Stimulated activated naive CD8-positive, alpha-beta T cell treated with anti-CD3 and anti-CD28 coated beads, Interleukin-15, Interleukin-2, amounts not matched to agents 100 U/mL and 50 U/mL, for 24 hours (primary cell): ENCODE results near the gene TCP11L1.
A peak's percentile ranks its signal among the peaks of the same experiment; 100 is the strongest.
"Not testable (repeated sequence)": the region's sequence is repeated elsewhere in the genome, so short reads cannot be mapped to it uniquely, and the experiment has no call there.

Experiments
- ATAC-seq: fragments of 150-1000 bp; cut with Tn5 transposase; one replicate; pipeline ENCODE4 v1.10.0; 2021
- DNase-seq: peaks from one replicate; pipeline ENCODE4 v3.0.0; 2021

The TCP11L1 gene

DNA sequence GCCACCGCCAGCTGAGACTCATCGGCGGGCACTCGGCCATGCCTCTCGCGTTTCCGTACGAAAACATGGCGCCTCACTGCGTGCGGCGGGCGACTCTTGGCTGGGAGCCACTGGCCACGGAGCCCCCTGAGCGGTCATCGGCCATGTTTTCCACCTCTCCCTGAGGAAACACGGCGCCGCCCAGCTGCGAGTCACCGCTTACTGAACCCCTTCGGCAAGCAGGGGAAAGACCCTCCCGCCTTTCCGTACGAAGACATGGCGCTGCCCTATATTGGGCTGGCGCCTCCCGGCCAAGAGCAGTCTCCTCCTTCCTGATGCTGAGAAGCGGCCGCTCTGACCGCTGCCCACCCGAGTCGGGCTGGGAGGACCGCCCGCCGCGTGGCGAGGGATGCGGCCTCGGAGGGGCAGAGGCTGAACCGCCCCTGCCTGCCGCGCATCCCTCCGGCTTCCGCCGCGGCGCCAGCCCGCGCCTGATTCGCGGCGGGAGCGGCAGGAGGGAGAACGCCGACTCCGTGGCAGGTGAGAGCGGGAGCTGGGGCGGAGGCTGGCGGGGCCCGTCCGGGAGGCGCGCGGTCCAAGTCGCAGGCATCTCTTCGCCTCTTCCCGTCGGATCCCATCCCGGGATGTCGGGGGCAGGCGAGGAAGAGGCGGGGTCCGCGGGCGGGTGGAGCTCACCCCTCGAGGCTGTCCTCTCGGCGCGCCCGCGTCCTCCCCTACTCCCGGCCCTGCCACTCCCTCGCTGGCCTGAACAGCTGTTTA, at the start of gene TCP11L1:
TSS of gene TCP11L1 (plus strand) at position 299 of the 759 bp plus-strand sequence. CDS start 4,202 bp downstream, outside the sequence.
- ATAC-seq: peak; percentile 65
- peak; percentile 85 for DNase-seq

DNA sequence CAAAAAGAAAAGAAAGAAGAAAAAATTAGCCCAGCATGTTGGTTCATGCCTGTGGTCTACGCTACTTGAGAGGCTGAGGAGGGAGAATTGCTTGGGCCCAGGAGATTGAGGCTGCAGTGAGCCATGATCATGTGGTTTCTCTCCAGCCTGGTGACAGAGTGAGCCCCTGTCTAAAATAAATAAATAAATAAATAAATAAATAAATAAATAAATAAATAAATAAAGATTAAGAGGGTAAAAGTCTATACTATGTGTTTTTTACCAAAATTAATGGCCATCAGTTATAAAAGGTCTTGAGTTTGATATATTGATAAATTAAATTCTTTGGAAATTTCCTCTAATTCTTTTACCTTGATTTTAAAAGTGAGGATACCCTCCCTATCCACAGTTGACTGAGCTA, 48.9 kb upstream of the TCP11L1 start:
- DNase-seq: no peak
- ATAC-seq: no peak

GRCh38 chr11:32991427-32991826, 47.9 kb upstream of the TCP11L1 start:
- ATAC-seq: no peak
- no peak for DNase-seq

DNA sequence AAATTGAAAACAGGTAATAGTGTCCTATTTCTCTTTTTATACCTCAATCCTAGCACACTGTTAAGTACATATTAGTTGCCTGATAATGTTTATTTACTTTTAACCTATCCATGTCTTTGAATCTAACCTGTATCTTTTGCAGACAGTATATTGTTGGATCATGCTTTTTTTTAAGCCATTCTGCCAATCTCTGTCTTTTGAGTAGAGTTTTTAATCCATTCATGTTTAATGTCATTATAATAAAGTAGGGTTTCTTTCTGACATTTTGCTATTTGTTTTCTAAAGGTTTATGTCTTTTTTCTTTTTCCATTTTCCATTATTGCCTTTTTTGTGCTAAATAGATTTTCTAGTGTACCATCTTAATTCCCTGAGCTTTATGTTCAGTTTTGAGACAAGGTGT, 47.5 kb upstream of the TCP11L1 start:
- no peak for DNase-seq
- no peak for ATAC-seq

DNA sequence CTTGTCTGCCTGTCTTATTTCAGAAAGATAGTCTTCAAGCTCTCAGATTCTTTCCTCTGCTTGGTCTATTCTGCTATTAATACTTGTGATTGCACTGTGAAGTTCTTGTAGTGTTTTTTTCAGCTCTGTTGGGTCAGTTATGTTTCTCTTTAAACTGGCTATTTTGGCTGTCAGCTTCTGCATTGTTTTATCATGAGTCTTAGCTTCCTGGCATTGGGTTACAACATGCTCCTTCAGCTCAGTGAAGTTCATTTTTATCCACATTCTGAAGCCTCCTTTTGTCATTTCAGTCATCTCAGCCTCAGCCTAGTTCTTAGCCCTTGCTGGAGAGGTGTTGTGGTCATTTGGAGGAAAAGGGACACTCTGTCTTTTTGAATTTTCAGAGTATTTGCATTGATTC, 39.2 kb upstream of the TCP11L1 start:
- ATAC-seq (no peak), DNase-seq (no peak)

GRCh38 chr11:33001281-33001680, 38.1 kb upstream of the TCP11L1 start:
- no peak for DNase-seq
- no peak for ATAC-seq

- ATAC-seq (no peak), DNase-seq (no peak)
Measured at GRCh38 chr11:33001751-33002542, 37.4 kb upstream of the TCP11L1 start.

GRCh38 chr11:33005175-33005574, 34.2 kb upstream of the TCP11L1 start:
- peak; percentile 78 for ATAC-seq
- DNase-seq: no peak

GRCh38 chr11:33006010-33006409, 33.4 kb upstream of the TCP11L1 start:
- ATAC-seq (no peak), DNase-seq (no peak)

- DNase-seq (no peak), ATAC-seq (no peak)
Measured at GRCh38 chr11:33013755-33014154, 25.6 kb upstream of the TCP11L1 start.

DNA sequence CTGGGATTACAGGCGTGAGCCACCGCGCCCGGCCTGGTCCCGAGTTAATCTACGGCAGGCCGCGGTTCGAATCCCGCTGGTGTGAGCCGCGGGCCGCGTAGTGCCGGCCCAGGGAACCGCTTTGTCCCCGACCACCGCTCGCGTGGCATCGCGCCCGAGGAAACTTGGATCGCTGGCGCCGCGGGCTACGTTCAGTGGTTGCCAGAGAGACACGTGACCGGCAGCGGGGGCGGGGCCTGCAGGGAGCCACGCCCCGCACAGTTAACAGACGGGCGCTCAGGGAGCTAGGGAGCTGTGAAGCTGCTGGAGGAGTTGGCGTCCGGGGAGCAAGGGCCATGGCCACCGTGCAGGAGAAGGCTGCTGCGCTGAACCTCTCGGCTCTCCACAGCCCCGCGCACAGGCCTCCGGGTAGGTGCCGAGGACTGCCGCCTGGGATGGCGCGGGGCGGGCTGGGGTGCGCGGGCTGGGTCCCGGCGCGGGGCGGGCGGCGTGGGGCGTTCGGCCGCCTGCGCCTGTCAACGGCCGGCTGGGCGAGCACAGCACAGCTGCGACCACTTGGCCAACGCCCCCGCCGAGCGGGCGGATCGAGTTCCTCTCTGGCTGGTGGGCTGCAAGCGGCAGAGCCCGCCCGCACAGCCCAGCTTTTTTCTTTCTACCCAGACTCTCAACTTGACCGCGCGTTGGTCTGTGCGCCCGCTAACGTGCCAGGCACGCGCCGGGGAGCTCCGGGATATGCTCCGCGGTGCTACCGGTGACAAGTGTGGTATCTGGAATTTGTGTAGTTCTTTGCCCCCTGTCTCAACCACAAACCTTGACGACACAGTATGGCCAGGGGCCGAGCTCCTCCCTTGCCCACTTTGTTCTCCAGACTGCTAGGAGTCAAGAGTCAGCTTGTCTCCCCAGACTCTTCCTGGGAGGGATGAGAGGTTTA, 23.5 kb upstream of the TCP11L1 start, which contains the start of gene DEPDC7:
TSS of gene DEPDC7 (plus strand) at position 258 of the 931 bp plus-strand sequence. CDS start at position 336, 78 bp downstream.
- peak; percentile 86 for DNase-seq
- peak; percentile 80 for ATAC-seq

DNA sequence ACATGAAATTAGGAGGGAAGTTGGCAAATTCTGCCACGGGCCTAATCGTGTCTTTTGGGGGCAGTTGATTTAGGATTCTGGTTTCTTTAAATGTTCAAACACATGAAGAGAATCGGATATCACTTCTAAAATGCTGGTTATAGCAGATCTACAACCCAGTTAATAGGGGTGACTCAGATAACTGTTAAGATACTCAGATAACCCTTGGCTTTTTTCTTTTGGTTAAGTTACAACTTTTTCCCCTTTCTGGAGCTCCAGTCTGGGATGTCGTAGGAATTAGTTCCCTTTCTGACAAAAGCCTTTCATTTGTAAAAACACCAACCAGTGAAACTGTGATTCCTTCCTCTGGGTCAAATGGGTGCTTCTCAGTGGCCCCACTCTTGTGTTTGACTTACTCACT, 22.7 kb upstream of the TCP11L1 start:
- ATAC-seq (no peak), DNase-seq (no peak)

DNA sequence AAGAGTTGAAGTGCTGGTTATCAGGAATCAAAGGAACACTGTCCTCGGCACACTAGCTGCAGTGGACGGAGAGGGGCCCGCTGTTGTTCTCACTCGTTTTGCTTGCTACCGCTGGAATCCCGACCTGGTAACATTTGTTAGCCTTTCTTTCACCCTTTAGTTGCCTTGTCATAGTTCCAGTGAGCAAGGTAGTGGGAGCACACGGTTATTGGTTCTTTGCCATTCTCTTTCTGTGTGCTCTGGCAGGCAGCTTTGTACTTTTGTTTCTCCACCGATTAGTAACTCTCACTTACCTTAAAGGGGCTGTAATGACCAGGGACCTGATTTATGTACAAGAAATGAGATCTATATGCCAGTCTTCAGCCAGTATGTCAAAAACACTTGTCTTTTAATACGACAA, 21.9 kb upstream of the TCP11L1 start:
- ATAC-seq: no peak
- no peak for DNase-seq

GRCh38 chr11:33017965-33018364, 21.4 kb upstream of the TCP11L1 start:
- DNase-seq: no peak
- no peak for ATAC-seq

DNA sequence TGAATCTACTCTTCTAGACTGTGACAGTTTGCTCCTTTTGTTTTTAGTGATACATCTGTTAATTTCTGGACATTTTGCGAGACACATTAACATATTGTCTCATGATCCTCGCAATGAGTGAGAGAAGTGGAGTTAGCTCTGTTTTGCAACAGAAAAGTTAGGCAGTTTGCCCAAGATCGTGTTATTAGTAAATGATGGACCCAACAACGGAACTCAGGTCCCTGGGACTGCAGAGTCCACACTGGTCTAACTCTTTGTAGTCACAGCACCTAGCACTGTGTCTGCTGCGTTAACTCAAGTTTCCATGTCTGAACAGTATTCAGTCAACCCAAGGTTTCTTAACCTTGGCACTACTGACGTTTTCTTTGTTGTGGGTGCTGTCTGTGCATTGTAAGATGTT, 20.5 kb upstream of the TCP11L1 start:
- ATAC-seq (no peak), DNase-seq (no peak)

DNA sequence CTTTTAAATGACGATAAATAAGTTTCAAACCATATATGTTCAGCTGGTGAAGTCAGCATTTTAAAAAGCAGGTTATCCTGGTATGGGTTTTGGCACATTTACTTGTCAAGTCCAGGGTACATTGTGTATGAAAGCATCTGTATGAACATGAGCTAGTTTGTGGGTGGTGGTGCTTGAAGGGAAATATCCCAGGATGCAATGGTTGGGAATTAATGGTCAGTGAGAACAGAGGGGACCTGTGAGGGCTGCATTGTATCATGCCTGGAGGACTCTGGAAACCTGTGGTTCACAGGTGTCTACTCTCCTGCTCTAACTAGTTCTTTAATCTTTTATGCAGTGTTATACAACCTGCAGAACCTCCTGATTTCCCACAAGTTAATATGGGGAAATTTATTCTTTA, 17.9 kb upstream of the TCP11L1 start:
- no peak for ATAC-seq
- no peak for DNase-seq

DNA sequence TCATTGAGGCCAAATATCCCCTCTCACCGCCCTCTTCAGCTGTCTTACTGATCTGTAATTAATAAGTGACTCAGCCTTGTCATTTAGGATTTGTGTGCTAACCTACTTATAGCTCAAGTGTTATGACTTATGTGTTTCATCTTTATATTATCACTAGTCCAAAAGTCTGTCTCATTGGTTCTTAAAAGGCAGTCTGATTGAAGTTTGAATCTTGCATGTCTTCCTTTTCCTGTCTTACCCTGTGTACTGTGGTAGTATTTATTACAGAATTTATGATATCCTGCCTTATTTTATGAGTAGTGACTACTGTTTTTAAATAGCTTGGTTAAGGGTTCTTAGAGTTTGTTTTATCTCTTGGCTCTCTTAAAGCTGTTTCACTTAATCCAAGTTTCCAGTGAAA, 17.4 kb upstream of the TCP11L1 start:
- ATAC-seq (no peak), DNase-seq (no peak)

DNA sequence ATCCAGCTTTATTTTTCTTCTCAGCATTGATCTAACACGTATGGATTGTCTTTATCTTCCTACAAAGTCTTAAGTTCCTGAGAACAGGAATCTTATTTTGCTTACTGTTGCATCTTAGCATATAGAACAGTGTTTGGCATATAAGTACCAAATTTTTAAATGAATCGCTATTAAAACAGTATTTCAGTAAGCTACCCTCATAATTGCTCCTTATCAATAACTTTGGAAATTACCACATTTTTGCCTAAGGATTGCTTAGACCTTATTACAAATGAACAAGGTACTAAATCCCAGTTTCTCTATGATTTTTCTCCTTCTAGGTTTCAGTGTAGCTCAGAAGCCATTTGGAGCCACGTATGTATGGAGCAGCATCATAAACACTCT, 14.0 kb upstream of the TCP11L1 start:
- ATAC-seq (no peak), DNase-seq (no peak)

DNA sequence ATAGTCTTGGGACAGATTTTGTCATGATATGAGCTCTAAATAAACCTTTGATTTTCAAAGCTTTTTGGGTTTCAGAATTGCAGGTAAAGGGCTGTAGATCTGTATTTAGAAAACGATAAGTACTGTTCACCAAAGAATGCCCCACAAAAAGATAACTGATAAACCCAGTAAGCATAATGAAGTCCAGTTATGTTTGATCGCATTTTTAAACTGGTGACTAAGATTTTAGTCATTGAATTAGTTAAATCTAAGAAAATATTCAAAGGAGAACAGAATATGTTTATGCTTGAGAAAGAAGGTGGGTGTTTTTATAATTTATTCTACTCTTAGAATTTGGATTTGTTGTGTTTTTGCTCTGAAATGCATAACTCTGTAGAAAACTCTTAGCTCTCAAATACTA, 12.1 kb upstream of the TCP11L1 start:
- no peak for DNase-seq
- no peak for ATAC-seq

DNA sequence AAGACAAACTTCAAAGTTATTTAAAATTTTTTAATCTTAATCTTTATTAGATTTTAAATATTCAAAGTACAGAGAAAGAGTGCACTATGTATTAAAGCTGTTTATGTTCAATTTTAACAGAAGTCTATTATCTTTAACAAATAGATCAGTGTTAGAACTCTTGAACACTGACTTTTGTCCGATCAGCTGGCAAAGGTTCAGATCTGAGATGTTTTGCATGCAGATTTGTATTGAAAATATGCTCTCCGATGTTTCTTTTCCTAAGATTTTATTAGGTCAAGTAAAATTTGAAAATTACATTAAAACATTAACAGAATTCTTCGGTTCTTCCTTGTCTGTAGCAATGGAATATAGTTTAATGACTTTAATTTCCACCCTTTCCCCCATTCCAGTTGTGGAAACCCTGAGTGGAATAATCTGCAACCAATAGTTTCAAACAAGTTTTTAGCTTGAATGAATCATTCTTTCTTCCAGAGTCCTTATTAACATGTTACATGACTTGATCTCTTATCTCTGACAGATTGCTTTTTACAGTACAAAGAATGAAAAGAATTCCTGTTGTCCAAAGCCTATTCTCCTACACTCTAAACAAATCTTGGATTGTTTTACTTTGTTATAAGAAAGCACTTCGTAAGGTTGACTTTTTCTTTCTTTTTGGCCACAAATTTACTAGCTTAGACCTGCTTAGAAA, 11.4 kb upstream of the TCP11L1 start:
- DNase-seq (no peak), ATAC-seq (no peak)

- no peak for DNase-seq
Measured at GRCh38 chr11:33028537-33028914, 10.8 kb upstream of the TCP11L1 start.

GRCh38 chr11:33029218-33029617, 10.2 kb upstream of the TCP11L1 start:
- not testable (repeated sequence) for ATAC-seq, DNase-seq

More at GRCh38 chr11:33028537-33028914, 10.8 kb upstream of the TCP11L1 start:
- ATAC-seq: no peak
